T-helper 1 cell treated with Interleukin-12 subunit alpha and Interleukin-12 subunit beta and Interleukin-4 antibody, amounts not matched to agents 30 μg/mL and 1 μg/mL, for 36 hours (primary cell): Measurements from ENCODE around the gene CEP112.

Experiments
- H3K27ac Mint-ChIP-seq: one replicate; pipeline ENCODE4 v1.8.0; 2021; ENCODE audit warnings: mild to moderate bottlenecking, mixed read lengths
- H3K27me3 Mint-ChIP-seq: one replicate; pipeline ENCODE4 v1.8.0; 2021; ENCODE audit warnings: low read depth, mixed read lengths
- H3K36me3 Mint-ChIP-seq: one replicate; pipeline ENCODE4 v1.8.0; 2021; ENCODE audit warnings: low read depth, mixed read lengths
- H3K4me1 Mint-ChIP-seq: one replicate; pipeline ENCODE4 v1.8.0; 2021; ENCODE audit warnings: low read depth, mixed read lengths
- H3K4me3 Mint-ChIP-seq: one replicate; pipeline ENCODE4 v1.8.0; 2021; ENCODE audit warnings: mild to moderate bottlenecking, moderate library complexity, mixed read lengths
- H3K9me3 Mint-ChIP-seq: one replicate; pipeline ENCODE4 v1.8.0; 2021; ENCODE audit warnings: mixed read lengths

The CEP112 gene

DNA sequence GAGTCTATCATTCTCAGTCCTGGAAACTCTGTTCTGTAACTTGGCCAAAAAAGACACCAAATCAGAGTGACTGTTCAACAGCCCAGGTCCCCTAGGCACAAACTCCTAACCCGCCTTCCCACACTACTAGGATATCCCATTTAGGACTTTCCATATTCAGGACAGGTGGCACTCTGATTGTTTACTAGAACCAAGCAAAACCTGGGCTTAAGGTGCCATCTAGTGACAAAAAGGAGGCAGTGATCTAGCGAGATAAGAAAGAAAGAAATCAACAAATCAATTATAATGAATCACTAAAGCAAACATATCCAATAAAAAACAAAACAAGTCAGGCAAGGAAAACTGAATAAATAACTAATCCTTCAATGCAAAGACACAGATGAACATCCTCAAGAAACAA lies 203.9 kb downstream of the CEP112 start:
- Mint-ChIP-seq H3K36me3 (no peaks in the 10 kb centered on the region), H3K27ac (no peak overlapping the region), H3K9me3 (peaks cover 9% of the 10 kb centered on the region), H3K4me3 (no peak overlapping the region), H3K27me3 (peaks cover 4% of the 10 kb centered on the region), H3K4me1 (no peaks in the 10 kb centered on the region)

DNA sequence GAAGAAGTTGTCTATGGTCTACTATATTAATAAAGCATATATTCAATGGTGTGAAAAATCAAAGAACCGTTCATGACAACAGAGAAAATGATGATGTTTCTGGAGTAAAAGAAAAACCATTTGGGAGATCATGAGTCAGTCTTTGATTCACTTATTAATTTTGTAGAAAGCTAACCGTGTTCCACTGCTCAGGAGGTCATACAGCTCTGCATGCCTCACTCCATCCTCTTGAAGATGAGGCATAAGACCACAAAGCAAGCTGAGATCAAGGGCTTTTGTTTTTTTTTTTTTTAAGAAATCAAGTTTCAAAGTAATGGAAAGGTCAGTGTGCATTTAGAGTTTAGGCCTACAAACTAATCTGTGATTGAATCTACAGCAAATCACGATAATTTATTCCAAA lies 206.4 kb downstream of the CEP112 start:
- Mint-ChIP-seq H3K9me3 (peaks cover 9% of the 10 kb centered on the region), H3K4me3 (no peak overlapping the region), H3K4me1 (no peaks in the 10 kb centered on the region), H3K27ac (no peak overlapping the region), H3K36me3 (no peaks in the 10 kb centered on the region), H3K27me3 (peaks cover 4% of the 10 kb centered on the region)

DNA sequence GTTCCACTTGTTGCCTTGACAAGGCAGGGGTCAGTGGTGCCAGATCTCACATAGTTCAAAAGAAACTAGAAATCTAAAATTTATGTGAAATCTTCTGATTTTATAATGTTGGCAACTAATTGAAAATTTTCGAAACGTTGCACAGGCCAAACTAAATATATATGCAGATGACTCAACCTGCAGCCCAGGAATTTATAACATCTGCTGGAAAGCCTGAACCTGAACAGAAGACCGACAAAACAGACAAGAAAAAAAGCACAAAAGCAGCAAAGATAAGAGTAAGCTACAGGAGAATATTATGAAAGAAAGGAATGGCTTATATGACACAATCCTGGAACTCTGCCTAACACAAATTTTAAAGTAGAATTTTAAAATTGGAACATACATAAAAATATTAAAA lies 207.6 kb downstream of the CEP112 start:
- Mint-ChIP-seq H3K27me3 (peaks cover 4% of the 10 kb centered on the region), H3K4me3 (no peak overlapping the region), H3K36me3 (no peaks in the 10 kb centered on the region), H3K4me1 (no peaks in the 10 kb centered on the region), H3K27ac (no peak overlapping the region), H3K9me3 (peaks cover 9% of the 10 kb centered on the region)

DNA sequence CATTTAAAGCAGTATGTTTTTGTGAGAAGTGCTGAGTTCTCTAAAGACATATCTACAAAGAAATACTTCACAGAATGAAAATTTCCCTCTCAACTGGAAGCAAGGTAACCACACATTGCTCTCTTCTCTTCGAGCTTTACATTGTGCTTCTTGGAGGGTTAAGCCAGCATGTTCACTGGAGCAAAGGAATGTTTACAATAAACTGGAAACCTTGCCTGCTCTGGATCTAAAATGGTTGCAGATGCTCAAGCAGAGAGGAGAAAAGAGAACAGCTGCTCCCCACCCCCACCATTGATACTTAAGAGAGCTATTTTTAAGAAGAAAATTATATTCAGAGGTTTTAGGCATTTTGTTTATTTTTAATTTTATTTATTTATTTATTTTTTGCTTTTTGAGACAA lies 213.1 kb downstream of the CEP112 start:
- Mint-ChIP-seq H3K9me3 (no peaks in the 10 kb centered on the region), H3K27ac (no peak overlapping the region), H3K36me3 (no peaks in the 10 kb centered on the region), H3K4me3 (no peak overlapping the region), H3K27me3 (no peaks in the 10 kb centered on the region), H3K4me1 (no peaks in the 10 kb centered on the region)

DNA sequence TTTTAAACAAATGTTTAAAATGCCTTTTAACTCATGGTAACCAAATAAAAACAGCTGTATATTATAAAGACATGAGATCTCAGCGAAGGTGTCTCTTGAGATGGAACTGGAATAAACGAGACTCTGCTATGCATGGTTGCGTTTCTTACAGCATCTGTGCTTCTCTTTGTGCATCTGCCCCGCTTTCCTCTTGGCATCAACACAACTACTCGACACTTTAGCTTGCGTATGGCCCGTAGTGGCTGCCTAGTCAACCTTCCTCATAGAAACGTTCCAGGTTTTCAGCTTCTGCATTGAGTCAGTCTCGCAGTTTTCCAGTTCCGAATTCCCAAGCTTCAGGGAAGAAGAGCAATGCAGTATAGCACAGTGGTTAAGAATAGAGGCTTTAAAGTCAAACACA lies 214.9 kb downstream of the CEP112 start:
- Mint-ChIP-seq H3K27ac (no peak overlapping the region), H3K9me3 (peaks cover 8% of the 10 kb centered on the region), H3K27me3 (peaks cover 3% of the 10 kb centered on the region), H3K4me3 (no peak overlapping the region), H3K4me1 (no peaks in the 10 kb centered on the region), H3K36me3 (no peaks in the 10 kb centered on the region)

DNA sequence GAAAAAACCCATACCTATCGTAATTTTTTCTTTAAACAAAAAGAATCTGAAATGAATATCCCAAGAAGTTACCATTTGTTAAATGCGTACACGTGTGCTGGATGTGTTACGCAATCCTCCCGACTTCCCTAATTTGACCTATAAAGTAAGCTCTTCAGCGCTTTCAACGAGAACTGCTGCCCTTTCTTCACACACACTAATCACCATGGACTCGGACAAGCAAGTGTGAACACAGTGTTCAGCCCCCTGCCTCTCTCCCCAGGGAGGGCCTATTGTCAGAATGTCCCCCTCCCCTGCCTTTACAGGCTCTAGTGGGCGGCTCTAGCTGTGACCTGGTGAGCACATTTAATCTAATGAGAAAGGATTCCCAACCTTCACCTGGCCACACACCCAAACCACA lies 216.1 kb downstream of the CEP112 start:
- H3K4me1 Mint-ChIP-seq = no peaks in the 10 kb centered on the region
- no peaks in the 10 kb centered on the region for H3K36me3 Mint-ChIP-seq
- H3K4me3 Mint-ChIP-seq = no peak overlapping the region
- no peak overlapping the region for H3K27ac Mint-ChIP-seq
- H3K27me3 Mint-ChIP-seq = peaks cover 3% of the 10 kb centered on the region
- peaks cover 14% of the 10 kb centered on the region for H3K9me3 Mint-ChIP-seq

DNA sequence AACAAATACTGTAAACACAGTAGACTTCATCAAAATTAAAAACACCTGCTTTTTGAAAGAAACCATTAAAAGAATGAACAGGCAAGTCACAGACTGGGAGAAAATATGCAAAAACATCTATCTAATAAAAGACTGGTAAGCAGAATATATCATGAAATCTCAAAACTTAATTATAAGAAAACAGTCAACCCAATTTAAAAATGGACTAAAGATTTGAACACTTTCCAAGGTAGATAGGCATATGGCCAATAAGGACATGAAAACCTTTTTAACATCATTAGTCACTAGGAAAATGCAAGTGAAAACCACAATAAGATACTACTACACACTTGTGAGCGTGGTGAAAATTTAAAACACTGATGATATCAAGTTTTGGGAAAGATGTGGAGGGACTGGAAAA lies 218.7 kb downstream of the CEP112 start:
- H3K27ac Mint-ChIP-seq = no peak overlapping the region
- H3K27me3 Mint-ChIP-seq = peaks cover 3% of the 10 kb centered on the region
- no peaks in the 10 kb centered on the region for H3K4me1 Mint-ChIP-seq
- peaks cover 17% of the 10 kb centered on the region for H3K9me3 Mint-ChIP-seq
- no peaks in the 10 kb centered on the region for H3K36me3 Mint-ChIP-seq
- H3K4me3 Mint-ChIP-seq = no peak overlapping the region

DNA sequence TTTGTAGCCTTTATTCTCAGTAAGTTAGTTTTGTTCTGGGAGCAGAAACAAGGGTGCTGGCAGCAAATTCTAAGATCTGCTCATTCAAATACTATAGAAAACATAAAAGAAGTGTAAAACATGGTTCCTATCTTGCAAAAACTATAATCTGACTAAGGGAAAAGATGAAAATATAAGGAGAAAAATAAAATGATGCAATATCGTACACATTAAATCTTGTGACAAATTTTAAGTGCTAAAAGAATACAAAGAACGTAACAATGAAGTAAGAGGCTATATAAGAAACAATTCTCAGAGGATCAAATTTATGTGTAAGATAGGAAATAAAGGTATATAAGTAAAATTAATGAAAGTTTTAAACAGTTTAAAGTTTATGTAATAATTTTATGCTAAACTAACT lies 224.6 kb downstream of the CEP112 start:
- no peak overlapping the region for H3K27ac Mint-ChIP-seq
- H3K27me3 Mint-ChIP-seq = no peaks in the 10 kb centered on the region
- H3K4me3 Mint-ChIP-seq = no peak overlapping the region
- peaks cover 13% of the 10 kb centered on the region for H3K9me3 Mint-ChIP-seq
- H3K4me1 Mint-ChIP-seq = no peaks in the 10 kb centered on the region
- H3K36me3 Mint-ChIP-seq = no peaks in the 10 kb centered on the region

DNA sequence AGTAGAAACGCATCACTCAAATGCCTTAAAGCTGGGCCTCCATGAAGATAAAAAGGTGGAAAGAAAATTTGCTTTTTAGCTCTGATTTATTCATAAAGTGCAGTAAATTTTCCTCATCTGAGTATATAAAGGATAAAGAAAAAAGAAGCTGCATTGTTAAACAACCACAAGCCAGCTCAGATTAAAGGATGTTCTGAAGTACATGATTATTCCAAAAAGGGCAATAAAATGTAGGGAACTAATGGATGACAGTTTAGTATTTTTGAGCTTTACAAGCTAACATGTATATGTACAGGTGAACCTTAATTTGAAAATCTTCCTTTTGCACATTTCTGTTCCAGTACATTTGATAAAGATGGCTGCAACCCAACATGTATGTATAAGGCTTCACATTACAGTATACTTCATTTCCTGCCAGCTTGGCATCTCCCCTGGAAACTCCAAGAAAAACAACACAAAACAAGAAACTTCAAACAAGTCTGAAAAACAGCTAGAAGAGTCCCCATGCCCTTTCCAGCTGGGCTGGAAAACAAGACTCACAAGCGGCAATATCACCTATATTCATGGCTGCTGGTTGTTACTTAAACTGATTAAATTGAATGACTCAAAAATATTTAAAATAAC lies 225.7 kb downstream of the CEP112 start:
- H3K9me3 Mint-ChIP-seq = peaks cover 8% of the 10 kb centered on the region
- H3K36me3 Mint-ChIP-seq = no peaks in the 10 kb centered on the region
- no peaks in the 10 kb centered on the region for H3K27me3 Mint-ChIP-seq
- H3K4me3 Mint-ChIP-seq = no peak overlapping the region
- no peaks in the 10 kb centered on the region for H3K4me1 Mint-ChIP-seq
- H3K27ac Mint-ChIP-seq = no peak overlapping the region

DNA sequence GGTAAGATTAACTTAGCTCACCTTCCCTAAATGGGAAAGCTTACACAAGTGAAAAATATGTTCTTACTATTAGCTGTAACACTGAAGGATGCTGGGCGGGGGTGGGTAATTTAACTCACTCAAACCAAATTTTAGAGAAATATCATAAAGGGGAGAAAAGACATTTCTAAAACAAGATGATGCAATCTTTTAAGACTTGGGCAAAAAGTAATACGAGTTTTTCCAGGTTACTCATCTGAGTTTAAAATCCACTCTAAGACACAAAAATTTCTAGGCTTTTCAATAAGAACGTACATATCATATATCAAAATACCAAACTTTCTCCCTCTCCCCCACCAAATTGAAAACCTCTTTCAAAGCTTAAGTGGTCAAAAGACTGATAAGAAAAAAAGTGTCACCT lies 228.8 kb downstream of the CEP112 start:
- H3K27ac Mint-ChIP-seq = no peak overlapping the region
- no peak overlapping the region for H3K4me3 Mint-ChIP-seq
- peaks cover 3% of the 10 kb centered on the region for H3K9me3 Mint-ChIP-seq
- no peaks in the 10 kb centered on the region for H3K36me3 Mint-ChIP-seq
- H3K27me3 Mint-ChIP-seq = no peaks in the 10 kb centered on the region
- H3K4me1 Mint-ChIP-seq = no peaks in the 10 kb centered on the region

DNA sequence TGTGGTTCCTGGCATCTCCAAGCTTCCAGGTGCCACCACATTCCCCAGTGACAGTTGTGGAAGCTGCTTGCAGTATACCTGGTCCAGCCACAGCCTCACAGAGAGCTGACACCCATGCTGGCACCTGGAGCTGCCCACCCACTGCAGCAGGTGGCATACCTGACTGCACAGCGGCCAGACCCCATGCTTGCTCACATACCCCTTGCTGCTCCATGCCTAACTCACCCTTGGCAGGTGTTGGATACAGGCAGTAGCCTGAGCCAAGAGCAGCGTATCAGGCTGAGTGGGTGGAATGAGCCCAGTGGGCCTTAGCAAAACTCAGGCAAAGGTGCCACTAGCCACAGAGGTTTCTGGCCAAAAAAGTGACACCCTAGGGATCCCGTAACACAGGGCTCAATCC lies 232.3 kb downstream of the CEP112 start:
- Mint-ChIP-seq H3K9me3 (peaks cover 8% of the 10 kb centered on the region), H3K27me3 (no peaks in the 10 kb centered on the region), H3K4me3 (no peak overlapping the region), H3K27ac (no peak overlapping the region), H3K36me3 (no peaks in the 10 kb centered on the region), H3K4me1 (no peaks in the 10 kb centered on the region)

DNA sequence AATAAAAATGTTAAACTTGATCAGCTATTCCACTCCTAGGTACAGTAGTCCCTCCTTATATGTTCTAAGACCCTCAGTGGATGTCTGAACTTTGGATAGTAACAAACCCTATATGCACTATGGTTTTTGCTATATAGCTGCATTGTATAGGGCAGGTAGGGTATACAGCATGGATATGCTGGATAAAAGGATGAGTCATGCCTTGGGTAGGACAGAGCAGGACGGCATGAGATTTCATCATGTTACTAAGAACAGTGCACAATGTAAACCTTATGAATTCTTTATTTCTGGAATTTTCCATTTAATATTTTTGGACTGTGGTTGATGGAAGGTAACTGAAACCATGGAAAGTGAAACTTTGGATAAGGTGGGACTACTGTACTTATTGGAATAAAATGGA lies 235.1 kb downstream of the CEP112 start:
- no peaks in the 10 kb centered on the region for H3K36me3 Mint-ChIP-seq
- peaks cover 4% of the 10 kb centered on the region for H3K9me3 Mint-ChIP-seq
- H3K4me1 Mint-ChIP-seq = no peaks in the 10 kb centered on the region
- no peaks in the 10 kb centered on the region for H3K27me3 Mint-ChIP-seq
- no peak overlapping the region for H3K27ac Mint-ChIP-seq
- no peak overlapping the region for H3K4me3 Mint-ChIP-seq

DNA sequence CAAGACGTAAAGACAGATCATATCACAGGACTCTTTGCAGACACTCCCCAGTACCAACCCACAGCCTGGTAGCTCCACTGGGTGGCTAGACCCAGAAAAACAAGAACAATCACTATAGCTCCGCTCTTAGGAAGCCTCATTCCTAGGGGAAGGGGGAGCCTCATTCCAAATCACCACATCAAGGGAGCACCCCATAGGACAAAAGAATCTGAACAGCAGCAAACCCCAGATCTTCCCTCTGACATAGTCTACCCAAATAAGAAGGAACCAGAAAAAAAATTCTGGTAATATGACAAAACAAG lies 237.8 kb downstream of the CEP112 start:
- Mint-ChIP-seq H3K4me3 (no peak overlapping the region), H3K27ac (no peak overlapping the region), H3K9me3 (peaks cover 4% of the 10 kb centered on the region), H3K36me3 (no peaks in the 10 kb centered on the region), H3K27me3 (no peaks in the 10 kb centered on the region), H3K4me1 (no peaks in the 10 kb centered on the region)

DNA sequence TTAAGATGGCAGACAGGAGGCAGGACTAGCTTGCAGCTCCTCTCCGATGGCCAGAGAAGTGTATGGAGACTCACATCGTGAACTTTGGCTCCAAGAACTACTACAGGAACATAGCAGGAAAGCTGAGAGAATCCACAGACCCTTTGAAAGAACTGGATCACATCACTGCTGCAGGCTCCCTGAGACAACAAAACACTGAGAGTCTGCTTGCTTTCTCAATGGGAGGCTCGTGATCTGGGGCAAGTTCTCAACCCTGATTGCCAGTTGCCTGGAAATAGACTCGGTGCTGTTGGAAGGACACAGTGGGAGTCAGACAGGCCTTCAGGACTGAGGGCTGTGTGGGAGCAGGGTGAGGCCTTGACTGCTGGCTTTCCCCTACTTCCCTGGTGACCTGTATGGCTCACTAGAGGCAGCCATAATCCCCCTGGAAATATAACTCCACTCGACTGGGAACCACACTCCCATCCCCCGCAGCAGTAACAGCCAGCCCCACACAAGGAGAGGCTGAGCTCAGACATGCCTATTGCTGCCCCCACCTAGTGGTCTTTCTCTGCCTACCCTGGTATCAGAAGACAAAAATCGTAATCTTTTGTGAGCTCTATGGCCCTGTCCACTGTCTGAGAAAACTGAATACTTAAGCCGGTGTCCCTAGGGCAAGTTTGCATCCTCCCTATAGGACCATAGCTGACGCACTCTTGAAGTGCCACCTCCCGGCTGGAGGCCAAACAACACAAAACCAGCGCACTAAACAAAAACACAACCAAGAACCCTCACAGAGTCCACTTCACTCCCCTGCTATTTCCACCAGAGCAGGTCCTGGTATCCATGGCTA lies 238.4 kb downstream of the CEP112 start:
- no peak overlapping the region for H3K27ac Mint-ChIP-seq
- H3K36me3 Mint-ChIP-seq = no peaks in the 10 kb centered on the region
- no peak overlapping the region for H3K4me3 Mint-ChIP-seq
- no peaks in the 10 kb centered on the region for H3K27me3 Mint-ChIP-seq
- peaks cover 4% of the 10 kb centered on the region for H3K9me3 Mint-ChIP-seq
- no peaks in the 10 kb centered on the region for H3K4me1 Mint-ChIP-seq

DNA sequence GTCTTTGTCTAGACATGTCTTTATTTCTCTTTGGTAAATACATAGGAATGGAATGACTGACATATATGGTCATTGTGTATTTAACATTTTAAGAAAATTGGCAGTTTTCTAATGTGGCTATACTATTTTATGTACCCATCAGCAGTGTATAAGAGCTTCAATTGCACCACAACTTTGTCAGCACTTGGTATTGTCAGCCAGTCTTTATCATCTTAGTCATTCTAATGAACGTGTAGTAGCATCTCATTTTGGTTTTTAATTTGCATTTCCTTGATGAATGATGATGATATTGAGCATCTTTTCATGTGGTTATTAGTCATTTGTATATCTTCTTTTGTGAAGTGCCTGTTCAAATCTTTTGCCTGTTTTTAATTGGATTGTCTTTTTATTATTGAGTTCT lies 239.3 kb downstream of the CEP112 start:
- Mint-ChIP-seq H3K9me3 (peaks cover 4% of the 10 kb centered on the region), H3K27ac (no peak overlapping the region), H3K36me3 (no peaks in the 10 kb centered on the region), H3K4me3 (no peak overlapping the region), H3K27me3 (no peaks in the 10 kb centered on the region), H3K4me1 (no peaks in the 10 kb centered on the region)
